ENCODE results near the gene GXYLT1. TPM values are rescaled to one million over a fixed set of nuclear protein-coding genes. Genes with fewer than 3 reads are reported as not detected.

GXYLT1 gene
- polyA plus RNA-seq, 1 donor from 2014 or later = 3.2 TPM

- H3F3A ChIP-seq (ENCODE audit: insufficient read depth, low read length, poor library complexity, severe bottlenecking) = no peaks in the 10 kb centered on the region
- H3K9me2 ChIP-seq (ENCODE audit: insufficient read depth, low read length) = no peaks in the 10 kb centered on the region
- no peaks in the 10 kb centered on the region for H4K20me1 ChIP-seq (ENCODE audit: insufficient read depth)
- no peak overlapping the region for H3K9ac ChIP-seq (ENCODE audit: low read length)
- H3K79me2 ChIP-seq (replicated peaks; ENCODE audit: insufficient read depth, low read length) = no peaks in the 10 kb centered on the region
- no peaks in the 10 kb centered on the region for H3K36me3 ChIP-seq (ENCODE audit: insufficient read depth, low read length)
- no peaks in the 10 kb centered on the region for H3K27me3 ChIP-seq (ENCODE audit: insufficient read depth, low read depth, low read length)
- TF ChIP-seq SMC3 (conservative IDR thresholded peaks at IDR 0.05; ENCODE audit: poor library complexity) (no peak), POLR2AphosphoS5 (IDR thresholded peaks at IDR 0.05) (no peak), CTCF (IDR thresholded peaks at IDR 0.05; ENCODE audit: poor library complexity, severe bottlenecking) (no peak)
- no peak overlapping the region for H3K4me2 ChIP-seq (ENCODE audit: low read length)
- H3K4me3 ChIP-seq (ENCODE audit: low read length) = no peak overlapping the region
- no peak overlapping the region for H3K27ac ChIP-seq (ENCODE audit: low read length)
- H3K9me3 ChIP-seq (ENCODE audit: low read length) = no peaks in the 10 kb centered on the region
- H2AFZ ChIP-seq (ENCODE audit: low read depth, low read length) = no peak overlapping the region
Observed at GRCh38 chr12:42182394-42182793, 37.7 kb upstream of the GXYLT1 start.

GRCh38 chr12:42180990-42181596 lies 36.4 kb upstream of the GXYLT1 start:
- Histone ChIP-seq H2AFZ (ENCODE audit: low read depth, low read length) (no peak overlapping the region), H4K20me1 (ENCODE audit: insufficient read depth) (no peaks in the 10 kb centered on the region), H3K4me3 (ENCODE audit: low read length) (no peak overlapping the region), H3K36me3 (ENCODE audit: insufficient read depth, low read length) (no peaks in the 10 kb centered on the region), H3K79me2 (replicated peaks; ENCODE audit: insufficient read depth, low read length) (no peaks in the 10 kb centered on the region), H3K4me2 (ENCODE audit: low read length) (no peak overlapping the region), H3K9me3 (ENCODE audit: low read length) (no peaks in the 10 kb centered on the region), H3K9me2 (ENCODE audit: insufficient read depth, low read length) (no peaks in the 10 kb centered on the region), H3K27me3 (ENCODE audit: insufficient read depth, low read depth, low read length) (no peaks in the 10 kb centered on the region), H3K27ac (ENCODE audit: low read length) (no peak overlapping the region), H3K9ac (ENCODE audit: low read length) (no peak overlapping the region), H3F3A (ENCODE audit: insufficient read depth, low read length, poor library complexity, severe bottlenecking) (no peaks in the 10 kb centered on the region)
- TF ChIP-seq MXI1 (conservative IDR thresholded peaks at IDR 0.05; ENCODE audit: poor library complexity, severe bottlenecking) (no peak), EZH2 (IDR thresholded peaks at IDR 0.05; ENCODE audit: borderline replicate concordance, insufficient read depth, low read length, poor library complexity, severe bottlenecking) (no peak), CTCF (IDR thresholded peaks at IDR 0.05; ENCODE audit: poor library complexity, severe bottlenecking) (no peak), TAF1 (IDR thresholded peaks at IDR 0.05; ENCODE audit: low read depth) (no peak), RAD21 (conservative IDR thresholded peaks at IDR 0.05) (no peak), POLR2AphosphoS5 (IDR thresholded peaks at IDR 0.05) (no peak)
- TF ChIP-seq, protein P1, sequence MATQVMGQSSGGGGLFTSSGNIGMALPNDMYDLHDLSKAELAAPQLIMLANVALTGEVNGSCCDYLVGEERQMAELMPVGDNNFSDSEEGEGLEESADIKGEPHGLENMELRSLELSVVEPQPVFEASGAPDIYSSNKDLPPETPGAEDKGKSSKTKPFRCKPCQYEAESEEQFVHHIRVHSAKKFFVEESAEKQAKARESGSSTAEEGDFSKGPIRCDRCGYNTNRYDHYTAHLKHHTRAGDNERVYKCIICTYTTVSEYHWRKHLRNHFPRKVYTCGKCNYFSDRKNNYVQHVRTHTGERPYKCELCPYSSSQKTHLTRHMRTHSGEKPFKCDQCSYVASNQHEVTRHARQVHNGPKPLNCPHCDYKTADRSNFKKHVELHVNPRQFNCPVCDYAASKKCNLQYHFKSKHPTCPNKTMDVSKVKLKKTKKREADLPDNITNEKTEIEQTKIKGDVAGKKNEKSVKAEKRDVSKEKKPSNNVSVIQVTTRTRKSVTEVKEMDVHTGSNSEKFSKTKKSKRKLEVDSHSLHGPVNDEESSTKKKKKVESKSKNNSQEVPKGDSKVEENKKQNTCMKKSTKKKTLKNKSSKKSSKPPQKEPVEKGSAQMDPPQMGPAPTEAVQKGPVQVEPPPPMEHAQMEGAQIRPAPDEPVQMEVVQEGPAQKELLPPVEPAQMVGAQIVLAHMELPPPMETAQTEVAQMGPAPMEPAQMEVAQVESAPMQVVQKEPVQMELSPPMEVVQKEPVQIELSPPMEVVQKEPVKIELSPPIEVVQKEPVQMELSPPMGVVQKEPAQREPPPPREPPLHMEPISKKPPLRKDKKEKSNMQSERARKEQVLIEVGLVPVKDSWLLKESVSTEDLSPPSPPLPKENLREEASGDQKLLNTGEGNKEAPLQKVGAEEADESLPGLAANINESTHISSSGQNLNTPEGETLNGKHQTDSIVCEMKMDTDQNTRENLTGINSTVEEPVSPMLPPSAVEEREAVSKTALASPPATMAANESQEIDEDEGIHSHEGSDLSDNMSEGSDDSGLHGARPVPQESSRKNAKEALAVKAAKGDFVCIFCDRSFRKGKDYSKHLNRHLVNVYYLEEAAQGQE (IDR thresholded peaks at IDR 0.05; ENCODE audit: borderline replicate concordance) = no peak
